NCI-H526 (cell line): Measurements from ENCODE around the gene SLC12A7.

Experiments used
- DNase-seq, 2 experiments: peaks; one replicate each; lab custom pipeline; 2025; lab: John Stamatoyannopoulos, UW

Gene SLC12A7

DNA sequence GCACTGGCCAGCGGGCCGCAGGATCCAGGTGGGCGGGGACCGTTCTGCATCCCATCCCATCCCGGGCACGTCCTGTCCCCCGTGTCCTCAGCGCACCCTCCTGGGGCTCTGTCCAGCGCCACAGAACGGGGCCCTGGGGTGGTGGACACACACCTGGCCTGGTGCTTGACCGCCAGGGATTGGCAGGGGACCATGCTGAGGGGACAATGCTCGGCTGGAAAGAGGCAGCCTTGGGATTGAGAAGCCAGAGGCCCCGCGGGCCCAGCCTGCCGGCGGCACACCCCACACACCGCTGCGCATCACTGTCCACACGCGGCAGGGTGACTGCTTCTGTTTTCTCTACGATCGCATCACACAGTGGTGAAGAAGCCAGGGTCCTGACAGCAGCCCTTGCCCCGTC is 33.0 kb downstream of the SLC12A7 start:
- DNase-seq = no peak

DNA sequence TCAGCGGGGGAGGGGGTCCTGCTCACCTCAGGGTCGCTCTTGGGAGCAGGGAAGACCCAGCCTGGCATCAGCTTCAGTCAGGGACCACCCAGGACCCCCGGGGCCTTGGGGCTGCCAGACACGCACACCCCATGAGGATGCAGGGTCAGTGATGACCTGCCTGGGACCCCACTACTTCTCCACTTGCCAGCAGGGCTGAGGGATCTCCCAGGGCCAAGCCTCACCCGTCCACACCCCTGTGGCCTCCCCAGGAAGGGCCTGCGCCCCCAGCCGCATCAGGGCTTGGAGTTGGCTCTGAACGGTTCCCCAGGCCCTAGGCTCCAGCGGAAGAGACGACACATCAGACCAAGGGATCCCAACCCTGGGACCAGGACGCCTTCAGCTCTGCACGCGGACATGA is 33.7 kb downstream of the SLC12A7 start:
- DNase-seq = no peak

DNA sequence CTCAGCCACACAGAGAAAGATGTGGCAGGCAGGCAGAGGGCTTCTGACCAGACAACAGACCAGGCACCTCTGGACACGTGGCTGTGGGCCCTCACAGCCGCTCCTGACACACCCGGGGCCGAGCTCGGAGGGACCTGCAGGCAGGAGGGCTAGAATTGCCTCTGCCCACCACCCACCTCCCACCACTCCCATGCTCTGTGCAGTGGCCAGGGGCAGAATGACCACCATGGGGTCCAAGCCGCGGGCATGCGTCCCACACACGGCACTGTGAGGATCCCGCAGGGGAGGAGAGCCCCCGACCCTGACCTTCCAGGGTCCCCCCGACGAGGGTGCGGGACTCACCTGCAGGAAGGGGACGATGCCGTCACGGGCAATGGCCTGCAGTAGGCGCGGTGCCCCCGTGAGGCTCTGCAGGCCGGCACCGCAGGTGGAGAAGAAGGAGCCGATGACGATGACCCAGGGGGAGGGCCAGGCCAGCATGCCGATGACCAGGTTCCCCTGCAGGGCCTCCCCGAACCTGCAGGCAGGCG is 34.3 kb downstream of the SLC12A7 start:
- DNase-seq = no peak

DNA sequence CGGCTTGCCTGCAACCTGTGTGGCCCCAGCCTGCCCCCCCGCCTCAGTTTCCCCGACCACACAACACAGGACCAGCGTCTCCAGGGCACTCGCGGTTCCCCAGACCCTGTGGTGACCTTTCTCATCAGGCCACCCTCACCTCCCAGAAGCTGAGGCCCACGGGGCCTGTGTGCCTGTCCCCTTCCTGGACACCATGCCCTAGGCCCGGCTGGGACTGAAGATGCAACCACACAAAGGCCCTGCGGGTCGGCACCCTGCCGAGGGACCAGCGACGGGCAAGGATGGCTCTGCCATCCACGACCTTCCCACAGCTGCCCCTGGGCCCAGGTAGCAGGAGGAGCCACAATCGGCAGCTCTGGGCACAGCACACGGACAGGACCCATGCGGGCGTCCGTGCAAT is 34.8 kb downstream of the SLC12A7 start:
- DNase-seq = no peak

DNA sequence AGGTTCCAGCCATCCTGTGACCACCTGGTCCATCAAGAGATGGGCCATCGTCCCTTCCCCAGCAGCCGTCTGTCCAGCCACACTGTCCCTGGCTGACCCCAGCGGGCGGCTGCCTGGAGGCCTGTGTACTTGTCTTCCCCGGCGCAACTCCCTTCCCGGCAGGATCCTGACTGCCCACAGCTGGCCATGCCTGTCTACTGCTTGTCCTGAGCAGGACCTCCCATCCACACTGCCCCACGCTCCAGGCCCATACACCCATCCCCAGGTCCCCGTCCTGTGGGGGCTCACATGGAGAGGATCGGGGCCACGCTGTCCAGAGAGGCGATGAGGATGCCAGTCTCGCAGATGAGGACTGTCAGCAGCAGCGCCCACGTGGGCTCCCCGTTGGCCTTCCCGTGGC is 35.5 kb downstream of the SLC12A7 start:
- DNase-seq = no peak

DNA sequence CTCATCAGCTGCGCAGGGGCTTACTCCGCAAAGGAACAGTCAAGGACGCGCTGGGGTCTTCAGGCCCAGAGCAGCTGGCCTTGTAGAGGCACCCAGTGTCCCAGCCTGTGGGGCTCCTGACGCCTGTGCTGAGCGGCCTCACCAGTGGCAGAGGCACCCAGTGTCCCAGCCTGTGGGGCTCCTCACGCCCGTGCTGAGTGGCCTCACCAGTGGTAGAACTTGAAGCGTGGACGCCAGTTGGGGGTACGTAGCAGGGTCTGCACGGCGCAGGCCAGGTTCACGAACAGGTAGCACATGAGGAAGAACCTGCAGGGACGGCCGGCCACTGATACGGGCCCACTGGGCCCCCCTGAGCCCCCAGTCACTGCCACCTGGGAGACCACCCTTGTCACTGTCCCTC is 35.9 kb downstream of the SLC12A7 start:
- no peak for DNase-seq

DNA sequence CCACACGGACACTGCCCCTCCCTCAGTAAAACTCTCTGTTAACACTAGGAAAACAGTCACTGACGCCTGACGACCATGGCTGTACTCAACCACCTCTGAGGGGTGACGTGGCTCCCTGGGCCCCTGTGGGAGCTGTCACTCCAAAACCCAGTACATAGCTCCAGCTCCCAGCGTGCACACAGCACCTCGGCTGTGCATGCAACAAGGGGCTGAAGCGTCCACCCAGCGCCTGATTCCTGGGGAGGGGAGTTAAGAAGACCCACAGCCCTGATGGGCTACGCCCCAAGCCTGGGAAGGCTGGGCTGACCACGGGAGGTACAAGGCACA is 36.3 kb downstream of the SLC12A7 start:
- no peak for DNase-seq

DNA sequence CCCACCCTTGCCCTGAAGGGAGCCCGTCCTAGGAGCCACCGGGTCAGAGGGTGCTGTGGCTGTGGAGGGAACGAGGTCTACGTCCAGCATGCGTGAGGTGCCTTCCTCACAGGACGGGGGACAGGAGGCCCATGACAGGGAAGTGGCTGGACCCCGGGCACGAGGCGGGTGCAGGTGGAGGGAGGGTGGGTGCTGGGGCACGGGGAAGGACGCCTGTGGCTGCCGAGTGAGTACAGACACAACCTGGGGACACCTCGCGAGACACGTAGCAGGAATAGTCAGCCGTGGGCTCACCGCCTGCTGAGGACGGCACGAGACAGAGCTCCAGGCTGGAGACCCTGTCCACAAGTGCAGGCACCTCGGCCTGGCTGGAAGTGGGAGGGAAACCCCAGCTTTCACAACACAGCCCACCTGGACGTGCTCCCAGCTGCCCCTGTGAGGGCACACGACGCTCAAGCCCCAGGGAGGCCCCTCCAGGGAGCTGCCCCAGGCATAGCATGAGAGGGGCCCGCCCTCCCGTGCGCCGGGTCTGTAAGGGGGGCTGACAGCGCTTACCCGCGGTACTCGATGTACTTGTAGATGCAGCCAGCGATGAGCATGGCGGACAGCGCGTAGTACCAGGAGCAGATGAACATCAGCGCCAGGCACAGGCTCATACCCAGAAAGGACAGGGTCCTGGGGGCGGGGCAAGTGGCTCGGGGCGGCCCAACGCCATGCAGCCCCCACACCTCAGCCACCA is 36.9 kb downstream of the SLC12A7 start:
- DNase-seq = no peak

DNA sequence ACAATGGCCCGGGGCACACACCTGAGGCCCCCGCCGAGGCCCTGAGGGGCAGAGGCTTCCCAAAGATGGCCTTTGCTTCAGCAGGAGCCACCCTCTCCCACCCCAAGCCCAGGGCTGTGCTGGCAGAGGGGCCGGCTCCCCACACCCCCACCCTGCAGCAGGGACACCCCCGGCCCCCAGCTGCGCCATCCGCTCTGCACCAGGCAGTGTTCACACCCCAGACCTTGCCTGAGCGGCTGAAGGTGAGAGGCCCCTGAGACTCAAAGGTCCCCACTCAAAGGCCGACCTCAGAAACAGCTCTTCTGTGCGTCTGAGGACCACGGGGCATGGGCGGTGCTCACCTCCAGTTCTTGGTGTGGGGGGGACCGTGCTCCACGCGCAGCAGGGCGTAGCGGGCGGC is 37.6 kb downstream of the SLC12A7 start:
- DNase-seq = no peak

DNA sequence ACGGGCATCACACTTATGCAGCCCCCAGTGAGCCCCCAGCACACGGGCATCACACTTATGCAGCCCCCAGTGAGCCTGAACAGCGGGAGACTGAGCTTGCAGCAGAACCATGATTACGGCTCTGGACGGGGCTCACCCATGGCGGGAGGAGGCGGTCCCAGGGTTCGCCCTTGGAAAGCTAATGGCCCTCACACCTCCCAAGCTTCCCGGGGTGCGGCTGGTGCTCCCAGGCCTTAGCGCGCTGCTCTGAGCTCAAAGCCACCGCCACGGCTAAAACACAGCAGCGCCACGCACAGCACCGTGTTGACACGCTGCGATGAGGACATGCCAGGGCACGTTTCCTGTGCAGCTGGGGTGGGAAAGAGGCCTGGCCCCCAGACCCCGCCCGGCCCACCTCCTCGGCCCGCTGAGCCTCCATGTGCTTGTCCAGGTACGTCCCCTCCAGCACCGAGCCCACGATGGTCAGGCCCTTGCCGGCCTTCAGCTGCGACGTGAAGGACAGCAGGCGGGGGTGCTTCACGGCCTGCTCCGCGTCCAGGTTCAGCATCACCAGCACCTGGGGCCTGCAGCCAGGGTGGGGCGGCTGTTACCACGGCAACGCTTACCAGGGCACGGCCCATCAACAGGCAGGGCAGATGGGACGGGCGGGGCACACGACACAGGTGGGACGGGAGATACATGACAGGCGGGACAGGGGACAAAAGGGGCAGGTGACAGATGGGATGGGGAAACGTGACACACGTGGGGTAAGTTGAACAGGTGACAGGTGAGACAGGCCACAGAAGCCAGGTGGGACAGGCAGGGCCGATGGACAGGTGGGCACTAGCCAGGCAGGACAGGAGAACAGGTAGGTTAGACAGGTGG is 38.4 kb downstream of the SLC12A7 start:
- peak in 1 of 2 experiments; percentile 35 for DNase-seq

DNA sequence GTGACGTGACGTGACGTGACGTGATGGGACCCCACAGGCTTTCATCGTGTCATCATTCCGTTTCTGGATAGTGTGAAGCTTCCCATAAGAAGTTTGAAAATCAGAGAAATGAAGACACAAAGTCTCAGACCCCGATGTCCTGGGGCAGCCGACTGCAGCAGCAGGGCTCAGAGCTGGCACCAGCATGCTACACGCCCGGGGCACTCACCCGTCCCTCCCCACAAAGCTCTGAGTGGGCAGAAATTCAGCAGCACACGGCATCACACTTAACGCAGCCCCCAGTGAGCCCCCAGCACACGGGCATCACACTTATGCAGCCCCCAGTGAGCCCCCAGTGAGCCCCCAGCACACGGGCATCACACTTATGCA is 42.2 kb downstream of the SLC12A7 start:
- DNase-seq = no peak

DNA sequence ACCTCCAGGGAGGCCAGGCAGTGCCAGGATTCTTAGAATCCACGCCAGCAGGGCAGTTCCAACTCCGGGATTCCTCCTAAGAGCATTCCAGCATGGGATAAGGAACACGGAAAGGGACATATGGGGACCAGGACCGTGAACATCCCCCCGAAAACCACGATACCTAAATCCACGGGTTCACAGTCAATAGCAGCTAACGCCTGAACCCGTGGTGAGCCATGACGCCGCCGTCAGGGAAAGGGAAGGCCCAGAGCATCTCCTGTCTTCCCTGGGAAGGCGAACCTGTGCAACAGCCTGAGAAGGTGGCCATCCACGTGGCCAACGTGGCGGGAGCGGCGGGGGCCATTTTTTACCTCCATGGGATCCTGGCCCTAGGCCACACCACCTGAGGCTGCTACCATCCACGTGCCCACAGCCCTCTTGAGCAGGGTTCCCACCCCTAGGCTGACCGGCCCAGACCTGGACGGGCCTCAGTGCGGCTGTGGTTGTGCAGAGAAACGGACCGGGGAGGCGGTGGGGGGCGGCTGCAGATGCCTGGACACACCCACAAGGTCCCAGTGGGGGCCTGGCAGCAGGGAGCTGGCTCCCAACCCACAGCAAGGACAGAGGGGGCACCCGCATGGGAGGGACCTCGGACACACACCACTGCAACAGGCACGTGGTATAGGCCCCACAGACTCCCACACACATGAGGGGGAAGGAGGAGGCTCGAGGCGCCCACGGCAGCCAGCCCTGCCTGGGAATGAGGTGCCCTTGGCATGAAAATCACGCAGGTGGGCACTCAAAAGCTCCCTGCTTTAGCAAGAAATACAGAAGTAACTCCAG is 42.8 kb downstream of the SLC12A7 start:
- DNase-seq = no peak

DNA sequence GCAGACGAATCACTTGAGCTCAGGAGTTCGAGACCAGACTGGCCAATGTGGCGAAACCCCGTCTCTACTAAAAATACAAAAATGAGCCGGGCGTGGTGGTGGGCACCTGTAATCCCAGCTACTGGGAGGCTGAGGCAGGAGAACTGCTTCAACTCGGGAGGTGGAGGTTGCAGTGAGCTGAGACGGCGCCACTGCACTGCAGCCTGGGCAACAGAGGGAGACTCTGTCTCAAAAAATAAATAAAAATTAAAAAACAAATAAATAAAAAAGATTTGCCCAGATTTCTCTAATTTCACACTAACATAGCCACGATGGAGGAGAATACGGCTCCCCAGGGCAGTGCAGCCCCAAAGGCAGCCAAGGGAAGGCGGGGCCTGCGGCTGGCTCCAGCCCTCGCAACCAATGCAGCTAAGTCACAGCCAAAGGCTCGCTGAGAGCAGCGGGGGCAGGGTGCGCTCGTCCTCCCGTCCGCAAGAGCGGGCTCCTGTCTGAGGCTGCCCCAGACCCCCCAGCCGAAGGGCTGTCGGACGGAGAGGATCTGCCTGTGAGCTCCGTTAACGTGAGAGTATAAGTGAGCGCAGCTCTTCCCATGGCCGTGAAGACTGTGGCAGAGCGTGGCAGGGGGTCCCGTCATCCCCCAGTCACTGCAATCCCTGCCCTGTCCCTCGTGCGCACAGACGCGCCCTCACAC is 43.5 kb downstream of the SLC12A7 start:
- DNase-seq = no peak

DNA sequence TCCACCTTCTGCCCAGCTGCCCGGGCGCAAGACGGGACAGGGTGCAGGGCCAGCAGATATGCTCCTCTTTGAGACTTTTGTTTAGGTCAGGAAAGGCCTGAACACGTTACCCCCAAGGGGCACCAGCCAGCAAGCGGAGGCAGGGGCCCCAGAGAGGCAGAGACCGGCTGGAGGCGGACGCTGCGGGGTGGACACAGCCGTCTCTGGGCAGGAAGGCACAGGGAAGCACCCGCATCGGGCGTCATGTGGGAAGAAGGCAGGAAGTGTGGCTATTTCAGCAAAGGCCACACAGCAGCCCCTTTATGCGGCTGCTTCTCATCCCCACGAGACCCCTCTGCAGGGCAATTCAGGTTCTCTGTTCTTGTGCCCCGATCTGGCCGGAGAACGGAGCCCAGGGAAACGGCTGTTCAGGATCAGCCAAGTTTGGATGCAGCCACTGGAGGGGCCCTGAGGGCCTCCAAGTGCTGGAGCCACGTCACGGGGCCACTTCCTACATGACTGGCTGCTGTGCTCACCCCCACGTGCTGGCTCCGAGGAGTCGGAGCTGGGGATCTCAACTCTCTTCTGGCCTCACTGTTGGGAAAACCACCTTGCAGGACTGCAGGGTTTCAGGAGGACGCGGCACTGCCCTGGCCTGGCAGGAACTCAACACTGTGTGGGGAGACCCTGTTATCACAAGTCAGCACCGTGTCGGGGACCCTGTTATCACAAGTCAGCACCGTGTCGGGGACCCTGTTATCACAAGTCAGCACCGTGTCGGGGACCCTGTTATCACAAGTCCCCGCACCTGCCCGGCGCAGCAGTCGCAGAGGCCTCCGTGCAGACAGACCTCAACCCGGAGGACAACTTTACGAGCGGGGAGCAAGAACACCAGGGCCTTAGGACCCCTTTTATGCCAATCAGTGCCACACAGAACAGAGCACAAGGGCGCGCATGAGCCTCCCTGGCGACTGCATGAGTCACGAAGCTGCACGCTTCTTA is 44.4 kb downstream of the SLC12A7 start:
- DNase-seq = no peak

DNA sequence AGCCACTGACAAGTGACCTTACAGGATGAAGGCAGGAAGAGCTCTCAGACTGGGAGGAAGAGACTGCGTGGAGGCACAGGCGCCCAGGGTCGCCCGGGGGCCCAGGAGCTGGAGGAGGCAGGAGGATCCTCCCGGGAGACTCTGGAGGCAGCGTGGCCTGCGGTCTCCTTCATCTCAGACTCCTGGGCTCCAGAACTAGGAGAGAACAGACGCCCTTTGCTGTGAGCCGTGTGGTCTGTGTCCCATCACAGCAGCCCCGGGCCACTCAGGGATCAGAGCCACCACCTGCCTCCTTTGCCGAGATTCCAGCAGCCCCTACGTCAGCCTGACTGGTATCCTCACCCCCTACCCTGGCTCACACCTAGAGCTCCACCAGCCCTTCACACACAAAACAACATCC is 45.2 kb downstream of the SLC12A7 start:
- no peak for DNase-seq

DNA sequence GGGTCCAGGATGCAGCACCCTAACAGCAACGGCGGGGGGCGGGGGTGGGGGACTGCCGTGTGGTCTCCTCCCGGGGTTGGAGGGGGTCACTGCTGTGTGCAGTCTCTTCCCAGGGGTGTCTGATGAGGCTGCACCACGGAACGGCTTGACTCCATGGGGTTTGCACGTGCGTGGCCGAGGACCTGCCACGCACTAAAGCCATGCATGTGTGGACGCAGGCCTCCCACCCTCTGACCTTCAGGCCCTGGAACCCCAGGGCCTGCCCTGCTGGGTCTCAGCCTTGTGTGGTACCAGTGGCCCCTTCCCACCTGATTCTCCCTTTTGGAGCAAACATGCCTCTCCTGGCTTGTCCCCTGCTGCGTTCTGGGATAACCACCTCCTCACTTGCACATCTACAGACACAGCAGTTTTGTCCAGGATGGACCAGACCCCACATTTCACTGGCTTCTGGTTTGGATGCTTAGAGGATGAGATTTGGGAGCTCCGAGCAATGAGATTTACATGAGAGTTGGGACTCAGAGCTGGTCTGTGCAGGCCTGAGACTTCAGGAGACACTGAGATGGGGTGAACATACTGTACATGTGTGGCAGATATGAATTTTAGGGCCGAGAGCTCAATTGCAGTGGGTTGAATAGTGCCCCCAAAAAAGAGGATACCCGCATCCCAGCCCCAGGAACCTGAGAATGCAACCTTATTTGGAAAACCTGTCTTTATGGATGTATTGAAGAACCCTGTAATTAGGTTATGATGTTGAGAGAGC is 45.8 kb downstream of the SLC12A7 start:
- no peak for DNase-seq

DNA sequence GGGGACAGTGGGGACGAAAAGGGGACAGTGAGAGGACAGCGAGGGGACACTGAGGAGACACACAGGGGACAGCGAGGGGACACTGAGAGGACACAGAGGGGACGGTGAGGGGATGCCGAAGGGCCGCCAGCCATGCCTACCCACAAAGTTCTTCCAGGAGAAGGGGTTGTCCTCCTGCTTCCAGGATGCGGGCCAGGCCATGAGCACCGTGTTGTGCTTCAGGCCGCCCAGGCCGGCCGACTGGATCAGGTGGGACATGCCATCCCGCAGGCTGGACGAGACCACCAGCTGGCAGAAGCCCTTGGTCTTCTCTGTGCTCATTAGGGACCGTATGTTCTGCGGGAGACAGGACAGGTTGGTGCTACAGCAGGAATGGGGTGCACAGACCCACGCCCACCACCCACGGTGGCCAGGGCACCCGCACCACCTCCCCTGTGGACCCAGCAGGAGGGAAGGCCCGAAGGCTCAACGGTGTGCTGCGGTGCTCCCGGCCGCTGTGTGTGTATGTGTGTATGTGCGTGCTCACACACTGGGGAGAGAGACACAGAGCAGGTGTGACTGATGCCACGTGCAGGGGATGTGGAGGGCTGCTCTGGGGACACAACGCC is 46.6 kb downstream of the SLC12A7 start:
- no peak for DNase-seq

DNA sequence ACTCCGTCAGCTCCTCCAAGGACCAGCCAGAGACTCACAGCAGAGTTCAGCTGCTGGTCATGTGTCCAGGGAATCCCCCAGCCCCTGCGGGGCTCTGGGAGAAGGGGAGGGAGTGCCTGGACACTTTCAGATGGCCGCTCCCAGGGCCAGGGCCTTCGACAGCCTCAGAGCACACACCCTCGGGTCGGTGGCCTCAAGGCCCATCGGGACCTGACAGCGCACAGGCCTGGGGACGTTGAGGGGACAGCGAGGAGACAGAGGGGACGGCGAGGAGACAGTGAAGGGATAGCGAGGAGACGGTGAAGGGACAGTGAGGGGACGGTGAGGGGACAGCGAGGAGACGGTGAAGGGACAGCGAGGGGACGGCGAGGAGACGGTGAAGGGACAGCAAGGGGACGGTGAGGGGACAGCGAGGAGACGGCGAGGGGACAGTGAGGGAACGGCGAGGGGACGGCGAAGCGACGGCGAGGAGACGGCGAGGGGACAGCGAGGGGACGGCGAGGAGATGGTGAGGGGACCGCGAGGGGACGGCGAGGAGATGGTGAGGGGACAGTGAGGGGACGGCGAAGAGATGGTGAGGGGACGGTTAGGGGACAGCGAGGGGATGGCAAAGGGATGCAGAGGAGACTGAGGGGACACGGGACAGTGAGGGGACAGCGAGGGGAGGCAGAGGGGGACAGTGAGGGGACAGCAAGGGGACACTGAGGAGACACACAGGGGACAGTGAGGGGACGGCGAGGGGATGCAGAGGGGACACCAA is 47.3 kb downstream of the SLC12A7 start:
- DNase-seq = no peak
